IPS DF 4.7 (cell line): ENCODE results near the gene IL1RAPL1.
"Not testable (repeated sequence)": the region's sequence is repeated elsewhere in the genome, so short reads cannot be mapped to it uniquely, and the experiment has no call there.

Experiments
- DNase-seq: peaks from one replicate; pipeline ENCODE4 v3.0.0-alpha.2; 2013; ENCODE audit warnings: low spot score; ENCODE audit errors: extremely low read depth

IL1RAPL1 gene

GRCh38 chrX:28773807-28774206, 186.6 kb downstream of the IL1RAPL1 start:
- DNase-seq, result no peak

- no peak for DNase-seq
These were observed 200.0 kb downstream of the IL1RAPL1 start for GRCh38 chrX:28787206-28787605.

GRCh38 chrX:28800671-28801070, 213.4 kb downstream of the IL1RAPL1 start:
- not testable (repeated sequence) for DNase-seq

GRCh38 chrX:28802625-28803024, 215.4 kb downstream of the IL1RAPL1 start:
- no peak for DNase-seq

GRCh38 chrX:28835991-28836390, 248.7 kb downstream of the IL1RAPL1 start:
- DNase-seq, result no peak

- no peak for DNase-seq
These were observed 256.6 kb downstream of the IL1RAPL1 start for GRCh38 chrX:28843817-28844216.

- DNase-seq, result no peak
These were observed 260.2 kb downstream of the IL1RAPL1 start for GRCh38 chrX:28847423-28847822.

GRCh38 chrX:28848707-28849106, 261.5 kb downstream of the IL1RAPL1 start:
- DNase-seq, result no peak

- DNase-seq, result no peak
These were observed 263.7 kb downstream of the IL1RAPL1 start for GRCh38 chrX:28850955-28851354.

- DNase-seq, result no peak
These were observed 264.6 kb downstream of the IL1RAPL1 start for GRCh38 chrX:28851871-28852270.

GRCh38 chrX:28854637-28855036, 267.4 kb downstream of the IL1RAPL1 start:
- no peak for DNase-seq

- DNase-seq, result no peak
These were observed 289.2 kb downstream of the IL1RAPL1 start for GRCh38 chrX:28876408-28876807.

GRCh38 chrX:28876901-28877300, 289.7 kb downstream of the IL1RAPL1 start:
- DNase-seq, result no peak

- no peak for DNase-seq
These were observed 292.9 kb downstream of the IL1RAPL1 start for GRCh38 chrX:28880136-28880535.

GRCh38 chrX:28884823-28885222, 297.6 kb downstream of the IL1RAPL1 start:
- no peak for DNase-seq

GRCh38 chrX:28888416-28888815, 301.2 kb downstream of the IL1RAPL1 start:
- no peak for DNase-seq

- no peak for DNase-seq
These were observed 302.4 kb downstream of the IL1RAPL1 start for GRCh38 chrX:28889591-28890090.

- no peak for DNase-seq
These were observed 314.4 kb downstream of the IL1RAPL1 start for GRCh38 chrX:28901637-28902036.

- DNase-seq, result no peak
These were observed 323.2 kb downstream of the IL1RAPL1 start for GRCh38 chrX:28910487-28910886.

GRCh38 chrX:28920153-28920943, 333.1 kb downstream of the IL1RAPL1 start:
- no peak for DNase-seq

GRCh38 chrX:28922106-28922505, 334.9 kb downstream of the IL1RAPL1 start:
- no peak for DNase-seq

GRCh38 chrX:28946846-28947245, 359.6 kb downstream of the IL1RAPL1 start:
- DNase-seq, result no peak

- no peak for DNase-seq
These were observed 372.8 kb downstream of the IL1RAPL1 start for GRCh38 chrX:28960063-28960462.
